IMR-90 (cell line): Measurements from ENCODE around the gene FGF5. TPM values are rescaled to one million over a fixed set of nuclear protein-coding genes. Genes with fewer than 3 reads are reported as not detected.
A peak's percentile ranks its signal among the peaks of the same experiment; 100 is the strongest.

Experiments
- ATAC-seq: fragments of 200-7000 bp; cut with Tn5 transposase; 2 replicates; pipeline ENCODE4 v1.9.1; 2020; ENCODE audit warnings: low read depth, mild to moderate bottlenecking, moderate library complexity
- BruUV-seq: library from RNA; stranded (reverse); fragments of 400-500 nt; replicated peaks from 2 replicates; lab custom pipeline; 2021; lab: Mats Ljungman, UMichigan
- CTCF ChIA-PET: fragments of 300-600 bp; formaldehyde crosslinking; extraction: SDS; loops from one replicate; lab custom pipeline; 2021; ENCODE audit warnings: antibody characterized with exemption; lab: Yijun Ruan, JAX
- POLR2A ChIA-PET: fragments of 300-600 bp; sonication (Branson Sonifier 250); formaldehyde crosslinking; loops from one replicate; lab custom pipeline; 2022; ENCODE audit warnings: antibody characterized with exemption; ENCODE audit not compliant: unreplicated experiment; lab: Charles Lee
- DNase-seq: peaks from one replicate; pipeline ENCODE4 v3.0.0; 2013
- H2AFZ ChIP-seq: replicated peaks from 2 replicates; pipeline ENCODE3; 2013; ENCODE audit warnings: low read length, mild to moderate bottlenecking; ENCODE audit not compliant: poor library complexity
- H2AK5ac ChIP-seq: 2 replicates; pipeline ENCODE4 v1.6.1; 2013; ENCODE audit warnings: low read depth, low read length, inconsistent platforms
- H2AK9ac ChIP-seq: replicated peaks from 2 replicates; pipeline ENCODE3; 2013; ENCODE audit warnings: mild to moderate bottlenecking, low read depth, low read length, moderate library complexity; ENCODE audit not compliant: poor library complexity
- H2BK120ac ChIP-seq: 2 replicates; pipeline ENCODE4 v1.6.1; 2013; ENCODE audit warnings: low read depth, low read length, inconsistent platforms
- H2BK15ac ChIP-seq: 3 replicates; pipeline ENCODE4 v1.6.1; 2013; ENCODE audit warnings: low read depth, low read length, inconsistent platforms
- H2BK20ac ChIP-seq: 2 replicates; pipeline ENCODE4 v1.6.1; 2013; ENCODE audit warnings: low read depth, mild to moderate bottlenecking, inconsistent platforms, low read length, moderate library complexity
- H2BK5ac ChIP-seq: 2 replicates; pipeline ENCODE4 v1.6.1; 2013; ENCODE audit warnings: mild to moderate bottlenecking, low read depth, low read length, inconsistent platforms; ENCODE audit not compliant: poor library complexity, severe bottlenecking
- H3K14ac ChIP-seq: replicated peaks from 2 replicates; pipeline ENCODE4 v1.6.1; 2013; ENCODE audit warnings: low read depth, low read length, inconsistent platforms
- H3K18ac ChIP-seq: 2 replicates; pipeline ENCODE4 v1.6.1; 2013; ENCODE audit warnings: low read depth, low read length, control low read depth
- H3K23ac ChIP-seq: 2 replicates; pipeline ENCODE4 v1.6.1; 2013; ENCODE audit warnings: low read depth, low read length, inconsistent platforms
- H3K27ac ChIP-seq: 2 replicates; pipeline ENCODE4 v1.5.1; 2013; ENCODE audit warnings: mild to moderate bottlenecking, control low read depth, low read length; ENCODE audit not compliant: insufficient read depth
- H3K27me3 ChIP-seq: 2 replicates; pipeline ENCODE4 v1.6.1; 2013; ENCODE audit warnings: low read length; ENCODE audit not compliant: control insufficient read depth, insufficient read depth
- H3K36me3 ChIP-seq: 2 replicates; pipeline ENCODE4 v1.6.1; 2013; ENCODE audit warnings: low read length, mixed read lengths; ENCODE audit not compliant: control insufficient read depth, insufficient read depth
- H3K4ac ChIP-seq: 2 replicates; pipeline ENCODE4 v1.6.1; 2013; ENCODE audit warnings: low read depth, low read length, inconsistent platforms
- H3K4me1 ChIP-seq: 2 replicates; pipeline ENCODE4 v1.6.1; 2013; ENCODE audit warnings: low read length, mixed read lengths; ENCODE audit not compliant: control insufficient read depth, insufficient read depth
- H3K4me2 ChIP-seq: 2 replicates; pipeline ENCODE4 v1.6.1; 2013; ENCODE audit warnings: low read depth, mild to moderate bottlenecking, control low read depth, low read length, moderate library complexity
- H3K4me3 ChIP-seq: 2 replicates; pipeline ENCODE4 v1.5.1; 2013; ENCODE audit warnings: low read depth, mild to moderate bottlenecking, control low read depth, low read length, moderate library complexity; ENCODE audit not compliant: insufficient read depth
- H3K56ac ChIP-seq: 2 replicates; pipeline ENCODE4 v1.6.1; 2013; ENCODE audit warnings: low read length, inconsistent platforms; ENCODE audit not compliant: insufficient read depth; ENCODE audit errors: extremely low read depth
- H3K79me1 ChIP-seq, 2 experiments: 2 replicates each; pipeline ENCODE4 v1.6.1; 2013; ENCODE audit warnings: low read length in 2 of 2, inconsistent platforms in 1 of 2, low read depth in 1 of 2
- H3K9ac ChIP-seq: 2 replicates; pipeline ENCODE4 v1.6.1; 2013; ENCODE audit warnings: low read depth, low read length, control low read depth
- H3K9me1 ChIP-seq: 2 replicates; pipeline ENCODE4 v1.6.1; 2013; ENCODE audit warnings: low read length, inconsistent platforms; ENCODE audit not compliant: insufficient read depth
- H3K9me3 ChIP-seq: 2 replicates; pipeline ENCODE4 v1.6.1; 2013; ENCODE audit warnings: low read length; ENCODE audit not compliant: control insufficient read depth, insufficient read depth
- H4K20me1 ChIP-seq: 2 replicates; pipeline ENCODE4 v1.6.1; 2013; ENCODE audit warnings: low read length, inconsistent platforms; ENCODE audit not compliant: insufficient read depth
- H4K5ac ChIP-seq: 2 replicates; pipeline ENCODE4 v1.6.1; 2013; ENCODE audit warnings: mild to moderate bottlenecking, low read depth, low read length, control low read depth
- H4K8ac ChIP-seq, 2 experiments: 2 replicates each; pipeline ENCODE4 v1.6.1; 2013; ENCODE audit warnings: low read depth in 2 of 2, low read length in 2 of 2, control low read depth in 1 of 2, inconsistent platforms in 1 of 2
- H4K91ac ChIP-seq: 2 replicates; pipeline ENCODE4 v1.6.1; 2013; ENCODE audit warnings: low read depth, low read length, inconsistent platforms; ENCODE audit not compliant: insufficient read depth
- CEBPB ChIP-seq: IDR thresholded peaks from 2 replicates; pipeline ENCODE4 v1.6.1; 2012; ENCODE audit warnings: low read depth, low read length, improper control_type of control experiment
- CHD1 ChIP-seq: IDR thresholded peaks from 2 replicates; pipeline ENCODE4 v1.6.1; 2012; ENCODE audit warnings: low read depth, low read length, improper control_type of control experiment
- FOS ChIP-seq: fragments of 150-350 bp; IDR thresholded peaks from 2 replicates; pipeline ENCODE4 v1.6.1; 2016; ENCODE audit warnings: low read depth, low read length
- MXI1 ChIP-seq: IDR thresholded peaks from 2 replicates; pipeline ENCODE4 v1.6.1; 2012; ENCODE audit warnings: low read depth, mild to moderate bottlenecking, low read length, moderate library complexity, borderline replicate concordance
- NFE2L2 ChIP-seq: fragments of 150-350 bp; IDR thresholded peaks from 2 replicates; pipeline ENCODE4 v1.6.1; 2016; ENCODE audit warnings: low read depth, mild to moderate bottlenecking, low read length
- RAD21 ChIP-seq: IDR thresholded peaks from 2 replicates; pipeline ENCODE4 v1.6.1; 2012; ENCODE audit warnings: low read length, improper control_type of control experiment
- RCOR1 ChIP-seq: IDR thresholded peaks from 2 replicates; pipeline ENCODE4 v1.6.1; 2012; ENCODE audit warnings: mild to moderate bottlenecking, low read length, improper control_type of control experiment; ENCODE audit not compliant: insufficient replicate concordance
- RFX5 ChIP-seq: IDR thresholded peaks from 2 replicates; pipeline ENCODE4 v1.8.0; 2012; ENCODE audit warnings: low read depth, mild to moderate bottlenecking, low read length, moderate library complexity
- SMC3 ChIP-seq: fragments of 150-350 bp; IDR thresholded peaks from 2 replicates; pipeline ENCODE4 v1.6.1; 2016; ENCODE audit warnings: low read depth, mild to moderate bottlenecking, antibody characterized with exemption, low read length, moderate library complexity
- WGBS, 2 experiments: methylation state at CpG; one replicate each; pipeline versions ENCODE4 v1.1.5 to v1.1.7; 2013; ENCODE audit warnings: missing lambda C conversion rate in 2 of 2; ENCODE audit not compliant: insufficient read length in 1 of 2; ENCODE audit errors: extremely low coverage in 2 of 2; 5-methylcytosine and 5-hydroxymethylcytosine counted together
- dilution Hi-C: fragments of 300-500 bp; cut with HindIII; formaldehyde crosslinking; loops from one replicate; pipeline ENCODE4 v1.14.3; 2018; ENCODE audit warnings: low sequenced_read_pairs; ENCODE audit not compliant: unreplicated experiment
- in situ Hi-C: fragments of 300-500 bp; cut with MboI; formaldehyde crosslinking; loops from 3 replicates; pipeline ENCODE4 v1.14.3; 2019; ENCODE audit warnings: low sequenced_read_pairs, inconsistent platforms, mixed read lengths
- intact Hi-C: fragments of 100-400 bp; cut with micrococcal nuclease; formaldehyde crosslinking; loops from 2 replicates; pipeline ENCODE4 v1.10.0; 2022
- polyA plus RNA-seq, 3 experiments: library from polyadenylated mRNA; depleted of rRNA; stranded (reverse); fragments of >200 nt; gene quantifications; 2 replicates each; pipeline ENCODE4 v1.2.3, GENCODE V29; 2012; ENCODE audit warnings: low replicate concordance in 1 of 3
- total RNA-seq: library from RNA; depleted of rRNA; stranded (reverse); fragments of >200 nt; gene quantifications from 2 replicates; pipeline ENCODE4 v1.2.3, GENCODE V29; 2012
- TF ChIP-seq, protein P1 (sequence below): conservative IDR thresholded peaks from 2 replicates; pipeline ENCODE4 v1.5.1; 2012; ENCODE audit warnings: mild to moderate bottlenecking, low read depth, low read length, improper control_type of control experiment
- TF ChIP-seq, protein P2 (sequence below): fragments of 150-350 bp; IDR thresholded peaks from 2 replicates; pipeline ENCODE4 v1.6.1; 2016; ENCODE audit warnings: low read depth, mild to moderate bottlenecking, low read length, moderate library complexity, borderline replicate concordance

The FGF5 gene
- total and polyA plus RNA-seq, 2 of the 4 experiments (the other 2 are of a cell fraction) = 18.6 to 42.1 TPM

DNA sequence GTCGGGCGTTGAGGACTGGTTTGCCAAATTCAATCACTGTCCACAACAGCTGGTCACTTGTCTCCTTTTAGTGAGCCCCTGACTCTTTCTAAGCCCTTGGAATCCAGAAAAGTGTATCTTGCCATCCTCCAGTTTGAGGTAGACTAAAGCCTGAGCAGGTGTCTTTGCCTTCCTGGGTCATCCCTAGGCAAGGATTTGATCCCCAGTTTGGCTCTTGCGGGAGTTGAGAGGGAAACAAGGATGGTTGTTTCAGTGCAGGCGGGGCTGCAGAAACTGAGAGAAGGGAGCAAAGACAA is 2.2 kb upstream of the FGF5 start:
- no peaks in the 10 kb centered on the region for H3K27me3 ChIP-seq
- peaks cover 18% of the 10 kb centered on the region; the same call in 1 of the 2 replicates for H4K20me1 ChIP-seq
- H3K18ac ChIP-seq = no peak overlapping the region
- no peak for ATAC-seq
- H3K4me1 ChIP-seq = peaks cover 6% of the 10 kb centered on the region
- in situ Hi-C loops = no loop called here
- TF ChIP-seq, protein P1, sequence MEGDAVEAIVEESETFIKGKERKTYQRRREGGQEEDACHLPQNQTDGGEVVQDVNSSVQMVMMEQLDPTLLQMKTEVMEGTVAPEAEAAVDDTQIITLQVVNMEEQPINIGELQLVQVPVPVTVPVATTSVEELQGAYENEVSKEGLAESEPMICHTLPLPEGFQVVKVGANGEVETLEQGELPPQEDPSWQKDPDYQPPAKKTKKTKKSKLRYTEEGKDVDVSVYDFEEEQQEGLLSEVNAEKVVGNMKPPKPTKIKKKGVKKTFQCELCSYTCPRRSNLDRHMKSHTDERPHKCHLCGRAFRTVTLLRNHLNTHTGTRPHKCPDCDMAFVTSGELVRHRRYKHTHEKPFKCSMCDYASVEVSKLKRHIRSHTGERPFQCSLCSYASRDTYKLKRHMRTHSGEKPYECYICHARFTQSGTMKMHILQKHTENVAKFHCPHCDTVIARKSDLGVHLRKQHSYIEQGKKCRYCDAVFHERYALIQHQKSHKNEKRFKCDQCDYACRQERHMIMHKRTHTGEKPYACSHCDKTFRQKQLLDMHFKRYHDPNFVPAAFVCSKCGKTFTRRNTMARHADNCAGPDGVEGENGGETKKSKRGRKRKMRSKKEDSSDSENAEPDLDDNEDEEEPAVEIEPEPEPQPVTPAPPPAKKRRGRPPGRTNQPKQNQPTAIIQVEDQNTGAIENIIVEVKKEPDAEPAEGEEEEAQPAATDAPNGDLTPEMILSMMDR = no peak
- TF ChIP-seq CEBPB (no peak), CHD1 (no peak), SMC3 (no peak), RFX5 (no peak), NFE2L2 (no peak), MXI1 (no peak), FOS (no peak), RCOR1 (no peak), RAD21 (no peak)
- TF ChIP-seq, protein P2, sequence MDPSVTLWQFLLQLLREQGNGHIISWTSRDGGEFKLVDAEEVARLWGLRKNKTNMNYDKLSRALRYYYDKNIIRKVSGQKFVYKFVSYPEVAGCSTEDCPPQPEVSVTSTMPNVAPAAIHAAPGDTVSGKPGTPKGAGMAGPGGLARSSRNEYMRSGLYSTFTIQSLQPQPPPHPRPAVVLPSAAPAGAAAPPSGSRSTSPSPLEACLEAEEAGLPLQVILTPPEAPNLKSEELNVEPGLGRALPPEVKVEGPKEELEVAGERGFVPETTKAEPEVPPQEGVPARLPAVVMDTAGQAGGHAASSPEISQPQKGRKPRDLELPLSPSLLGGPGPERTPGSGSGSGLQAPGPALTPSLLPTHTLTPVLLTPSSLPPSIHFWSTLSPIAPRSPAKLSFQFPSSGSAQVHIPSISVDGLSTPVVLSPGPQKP = no peak
- POLR2A ChIA-PET = no interaction called here
- no peak overlapping the region; the same call in 1 of the 2 replicates for H3K14ac ChIP-seq
- peak overlapping the region; percentile 38 for H2AK5ac ChIP-seq
- H2BK120ac ChIP-seq = peak overlapping the region; percentile 92
- H2BK20ac ChIP-seq = peak overlapping the region; percentile 68; the same call in 1 of the 2 replicates
- BruUV-seq = no TSS peak
- peak overlapping the region; percentile 75 for H3K4ac ChIP-seq
- H3K79me1 ChIP-seq = peaks cover 5 to 22% of the 10 kb centered on the region in 2 experiments
- CTCF ChIA-PET = no interaction called here
- peak overlapping the region; percentile 55 for H4K91ac ChIP-seq
- H2AFZ ChIP-seq = no peak overlapping the region
- H2AK9ac ChIP-seq = peak overlapping the region; percentile 1
- H3K9me3 ChIP-seq = no peaks in the 10 kb centered on the region
- H2BK5ac ChIP-seq = no peak overlapping the region
- intact Hi-C loops = no loop called here
- no peak for DNase-seq
- dilution Hi-C loops = no loop called here
- no peak overlapping the region for H3K9ac ChIP-seq
- no peak overlapping the region for H3K4me2 ChIP-seq
- peak overlapping the region; percentile 94 for H3K23ac ChIP-seq
- H3K36me3 ChIP-seq = peaks cover 4% of the 10 kb centered on the region; the same call in 1 of the 2 replicates
- H3K4me3 ChIP-seq = no peak overlapping the region
- H2BK15ac ChIP-seq = peak overlapping the region; percentile 64; the same call in 2 of the 3 replicates
- H3K56ac ChIP-seq = no peak overlapping the region
- no peak overlapping the region for H3K27ac ChIP-seq
- H4K8ac ChIP-seq = peak overlapping the region in 1 of 2 experiments; percentile 44; a peak in 1 of 4 replicates
- WGBS, 2 experiments = no CpG with 5 or more reads among the region's 4 CpGs
- H3K9me1 ChIP-seq = peaks cover 9% of the 10 kb centered on the region; the same call in 1 of the 2 replicates
- no peak overlapping the region for H4K5ac ChIP-seq
